ENCODE results near the gene MTURN. TPM values are rescaled to one million over a fixed set of nuclear protein-coding genes. Genes with fewer than 3 reads are reported as not detected.

MTURN gene
- total and polyA plus RNA-seq, 10 of the 15 experiments (the other 5 are each of a cell fraction or from before 2014, with no cell fraction given), result 0.52 to 5.0 (median 3.3) TPM

GRCh38 chr7:30114536-30115238 lies 20.1 kb upstream of the MTURN start (continued):
- TF ChIP-seq, protein P1, sequence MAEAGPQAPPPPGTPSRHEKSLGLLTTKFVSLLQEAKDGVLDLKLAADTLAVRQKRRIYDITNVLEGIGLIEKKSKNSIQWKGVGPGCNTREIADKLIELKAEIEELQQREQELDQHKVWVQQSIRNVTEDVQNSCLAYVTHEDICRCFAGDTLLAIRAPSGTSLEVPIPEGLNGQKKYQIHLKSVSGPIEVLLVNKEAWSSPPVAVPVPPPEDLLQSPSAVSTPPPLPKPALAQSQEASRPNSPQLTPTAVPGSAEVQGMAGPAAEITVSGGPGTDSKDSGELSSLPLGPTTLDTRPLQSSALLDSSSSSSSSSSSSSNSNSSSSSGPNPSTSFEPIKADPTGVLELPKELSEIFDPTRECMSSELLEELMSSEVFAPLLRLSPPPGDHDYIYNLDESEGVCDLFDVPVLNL (IDR thresholded peaks at IDR 0.05; ENCODE audit: low read depth, low read length), result no peak
- no peak for TF ChIP-seq RBBP5 (conservative IDR thresholded peaks at IDR 0.05)

GRCh38 chr7:30115709-30116297 lies 19.0 kb upstream of the MTURN start:
- ChIA-PET RAD21 (ENCODE audit: unreplicated experiment) (no interaction called here), SMC1A (ENCODE audit: uncharacterized antibody, unreplicated experiment) (no interaction called here), CTCF (no interaction called here), POLR2A (no interaction called here)
- FAIRE-seq, result no peak
- ATAC-seq, result no peak
- no peak for DNase-seq (ENCODE audit: low read depth, low spot score)
- H3K9ac ChIP-seq (ENCODE audit: control insufficient read depth, insufficient read depth, low read length), result no peak overlapping the region
- intact Hi-C loops (cut with micrococcal nuclease; ENCODE audit: unreplicated experiment), result no loop called here
- 94% methylated on average over 34 of the region's 34 CpGs for WGBS (ENCODE audit: insufficient coverage, insufficient replicate concordance, low lambda C conversion rate, missing lambda C conversion rate)
- no TSS peak for BruUV-seq (replicated peaks)
- H3K27ac ChIP-seq (ENCODE audit: control insufficient read depth, insufficient read depth), result no peak overlapping the region
- H3K4me3 ChIP-seq, result no peak overlapping the region
- TF ChIP-seq SREBF1 (IDR thresholded peaks at IDR 0.05; ENCODE audit: low read length) (no peak), YY1 (IDR thresholded peaks at IDR 0.05; ENCODE audit: low read depth, low read length) (no peak), TCF12 (IDR thresholded peaks at IDR 0.05; ENCODE audit: low read depth, low read length) (no peak), CBFB (IDR thresholded peaks at IDR 0.05; ENCODE audit: low read depth) (no peak), BACH1 (IDR thresholded peaks at IDR 0.05; ENCODE audit: borderline replicate concordance) (no peak), CREB1 (IDR thresholded peaks at IDR 0.05; ENCODE audit: low read depth) (no peak)
- H3K4me2 ChIP-seq (ENCODE audit: control insufficient read depth, insufficient read depth), result no peak overlapping the region
- no peak overlapping the region for H2AFZ ChIP-seq (ENCODE audit: control insufficient read depth, low read depth, low read length)
- H3K4me1 ChIP-seq (ENCODE audit: control insufficient read depth, insufficient read depth, low read length), result no peaks in the 10 kb centered on the region
- H3K27me3 ChIP-seq (replicated peaks in 1 of 2; ENCODE audit: control insufficient read depth in 2 of 2, insufficient read depth in 2 of 2, low read length in 1 of 2), result no peaks in the 10 kb centered on the region
- H4K20me1 ChIP-seq (ENCODE audit: control insufficient read depth, insufficient read depth), result no peaks in the 10 kb centered on the region
- in situ Hi-C loops (cut with MboI), result no loop called here
- H3K36me3 ChIP-seq (ENCODE audit: control insufficient read depth in 2 of 2, insufficient read depth in 2 of 2, low read length in 1 of 2), result no peaks in the 10 kb centered on the region
- H3K79me2 ChIP-seq (ENCODE audit: control insufficient read depth, insufficient read depth, low read length), result no peaks in the 10 kb centered on the region
- H3K9me3 ChIP-seq (replicated peaks; ENCODE audit: control insufficient read depth, insufficient read depth, low read length), result no peaks in the 10 kb centered on the region; the same call in 1 of the 3 replicates

Data from GM12878 (cell line).